HG03060 (cell line): ENCODE results near the gene JMJD7.

Experiments used
- ATAC-seq: cut with Tn5 transposase; IDR thresholded peaks from one replicate; pipeline ENCODE4 v1.9.1; 2021; ENCODE audit warnings: low read depth, moderate number of reproducible peaks; ENCODE audit not compliant: unreplicated experiment

The JMJD7 gene

GRCh38 chr15:41858756-41859155, 30.9 kb downstream of the JMJD7 start:
- ATAC-seq, result no peak

- no peak for ATAC-seq
These were observed 32.3 kb downstream of the JMJD7 start for GRCh38 chr15:41860049-41860828.

- no peak for ATAC-seq
These were observed 34.0 kb downstream of the JMJD7 start for GRCh38 chr15:41861736-41862356.

- ATAC-seq, result no peak
These were observed 34.7 kb downstream of the JMJD7 start for GRCh38 chr15:41862515-41863116.

GRCh38 chr15:41865490-41866055, 37.7 kb downstream of the JMJD7 start:
- no peak for ATAC-seq

- ATAC-seq, result no peak
These were observed 38.4 kb downstream of the JMJD7 start for GRCh38 chr15:41866263-41866703.

GRCh38 chr15:41866872-41867579, 39.1 kb downstream of the JMJD7 start:
- no peak for ATAC-seq

- no peak for ATAC-seq
These were observed 40.4 kb downstream of the JMJD7 start for GRCh38 chr15:41868321-41868720.

- no peak for ATAC-seq
These were observed 42.1 kb downstream of the JMJD7 start for GRCh38 chr15:41869770-41870688.

- ATAC-seq, result no peak
These were observed 42.8 kb downstream of the JMJD7 start for GRCh38 chr15:41870689-41871081.

- no peak for ATAC-seq
These were observed 43.4 kb downstream of the JMJD7 start for GRCh38 chr15:41871175-41871905.

- ATAC-seq, result no peak
These were observed 44.4 kb downstream of the JMJD7 start for GRCh38 chr15:41872166-41872747.

- no peak for ATAC-seq
These were observed 45.8 kb downstream of the JMJD7 start for GRCh38 chr15:41873711-41874110.

- ATAC-seq, result no peak
These were observed 46.8 kb downstream of the JMJD7 start for GRCh38 chr15:41874736-41875135.

- ATAC-seq, result no peak
These were observed 48.1 kb downstream of the JMJD7 start for GRCh38 chr15:41876007-41876406.

- no peak for ATAC-seq
These were observed 48.8 kb downstream of the JMJD7 start for GRCh38 chr15:41876689-41877088.

- no peak for ATAC-seq
These were observed 49.9 kb downstream of the JMJD7 start for GRCh38 chr15:41877631-41878354.

GRCh38 chr15:41878355-41878699, 50.4 kb downstream of the JMJD7 start:
- no peak for ATAC-seq
